GM06990 (cell line): ENCODE measurements around the gene SETD1A.

Experiments
- DNase-seq: peaks from one replicate; pipeline ENCODE4 v3.0.0-alpha.2; 2011; ENCODE audit not compliant: insufficient read length; ENCODE audit errors: extremely low read depth
- H3K27me3 ChIP-seq: replicated peaks from 2 replicates; pipeline ENCODE4 v1.6.0; 2011; ENCODE audit warnings: low read length; ENCODE audit not compliant: control insufficient read depth, insufficient read depth
- H3K36me3 ChIP-seq: 2 replicates; pipeline ENCODE4 v1.5.1; 2011; ENCODE audit warnings: low read length; ENCODE audit not compliant: control insufficient read depth, insufficient read depth
- H3K4me3 ChIP-seq: replicated peaks from 2 replicates; pipeline ENCODE4 v1.5.1; 2011; ENCODE audit warnings: low read depth, mild to moderate bottlenecking, control low read depth, low read length
- CTCF ChIP-seq: IDR thresholded peaks from 2 replicates; pipeline ENCODE4 v1.5.1; 2011; ENCODE audit warnings: low read length, control low read depth, mild to moderate bottlenecking, inconsistent platforms; ENCODE audit not compliant: insufficient read depth, poor library complexity, severe bottlenecking

The SETD1A gene

GRCh38 chr16:31025339-31025738 lies 67.8 kb downstream of the SETD1A start:
- H3K4me3 ChIP-seq, result no peak overlapping the region
- no peak for DNase-seq
- H3K36me3 ChIP-seq, result no peaks in the 10 kb centered on the region
- H3K27me3 ChIP-seq, result no peaks in the 10 kb centered on the region
- no peak for TF ChIP-seq CTCF

DNA sequence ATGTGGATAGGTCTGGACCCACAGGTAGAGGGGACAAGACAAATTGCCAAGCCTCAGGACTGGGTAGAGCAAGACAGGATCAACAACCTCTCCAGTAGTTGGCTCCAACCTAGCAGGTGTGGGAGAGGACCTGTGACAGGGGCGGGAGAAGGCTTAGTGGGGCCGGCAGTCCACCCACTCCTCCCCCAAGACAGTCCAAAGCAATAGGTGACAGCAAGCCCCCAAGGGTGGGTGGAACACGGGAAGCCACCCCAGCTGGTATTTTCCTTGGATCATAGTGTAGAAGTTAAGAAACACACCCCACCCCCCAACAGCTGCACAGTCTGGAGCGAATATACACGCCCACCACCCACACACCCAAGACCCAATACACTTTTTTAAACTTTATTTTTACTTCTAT lies 71.7 kb downstream of the SETD1A start:
- H3K27me3 ChIP-seq, result no peaks in the 10 kb centered on the region
- H3K4me3 ChIP-seq, result no peak overlapping the region
- no peak for DNase-seq
- no peaks in the 10 kb centered on the region for H3K36me3 ChIP-seq
- no peak for TF ChIP-seq CTCF

DNA sequence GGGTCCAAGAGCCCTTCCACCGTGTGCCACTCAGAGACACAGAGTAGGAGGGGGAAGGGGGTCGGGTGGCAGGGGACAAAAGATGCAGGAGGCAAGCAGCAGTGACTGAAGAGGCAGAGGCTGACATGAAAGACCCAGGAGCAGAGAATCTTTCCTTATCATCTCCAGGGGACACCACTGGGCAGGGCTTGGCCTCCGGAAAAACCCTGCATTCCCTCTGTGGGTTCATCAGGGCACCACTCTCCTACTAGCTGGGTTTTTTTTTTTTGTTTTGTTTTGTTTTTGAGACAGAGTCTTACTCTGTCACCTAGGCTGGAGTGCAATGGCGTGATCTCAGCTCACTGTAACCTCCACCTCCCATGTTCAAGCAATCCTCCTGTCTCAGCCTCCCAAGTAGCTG lies 73.7 kb downstream of the SETD1A start:
- no peak for DNase-seq
- Histone ChIP-seq H3K27me3 (no peaks in the 10 kb centered on the region), H3K4me3 (no peak overlapping the region), H3K36me3 (peaks cover under 1% of the 10 kb centered on the region; the same call in 1 of the 2 replicates)
- no peak for TF ChIP-seq CTCF

GRCh38 chr16:31032736-31033708 lies 75.5 kb downstream of the SETD1A start, which contains the start of gene STX4:
Gene STX4 (plus strand): TSS chr16:31033558. CDS start chr16:31033806, 248 bp downstream.
- Histone ChIP-seq H3K36me3 (peaks cover 9% of the 10 kb centered on the region), H3K4me3 (peak within 1 kb of the TSS; percentile 100), H3K27me3 (no peaks in the 10 kb centered on the region)
- no peak for TF ChIP-seq CTCF
- peak; percentile 92 for DNase-seq

DNA sequence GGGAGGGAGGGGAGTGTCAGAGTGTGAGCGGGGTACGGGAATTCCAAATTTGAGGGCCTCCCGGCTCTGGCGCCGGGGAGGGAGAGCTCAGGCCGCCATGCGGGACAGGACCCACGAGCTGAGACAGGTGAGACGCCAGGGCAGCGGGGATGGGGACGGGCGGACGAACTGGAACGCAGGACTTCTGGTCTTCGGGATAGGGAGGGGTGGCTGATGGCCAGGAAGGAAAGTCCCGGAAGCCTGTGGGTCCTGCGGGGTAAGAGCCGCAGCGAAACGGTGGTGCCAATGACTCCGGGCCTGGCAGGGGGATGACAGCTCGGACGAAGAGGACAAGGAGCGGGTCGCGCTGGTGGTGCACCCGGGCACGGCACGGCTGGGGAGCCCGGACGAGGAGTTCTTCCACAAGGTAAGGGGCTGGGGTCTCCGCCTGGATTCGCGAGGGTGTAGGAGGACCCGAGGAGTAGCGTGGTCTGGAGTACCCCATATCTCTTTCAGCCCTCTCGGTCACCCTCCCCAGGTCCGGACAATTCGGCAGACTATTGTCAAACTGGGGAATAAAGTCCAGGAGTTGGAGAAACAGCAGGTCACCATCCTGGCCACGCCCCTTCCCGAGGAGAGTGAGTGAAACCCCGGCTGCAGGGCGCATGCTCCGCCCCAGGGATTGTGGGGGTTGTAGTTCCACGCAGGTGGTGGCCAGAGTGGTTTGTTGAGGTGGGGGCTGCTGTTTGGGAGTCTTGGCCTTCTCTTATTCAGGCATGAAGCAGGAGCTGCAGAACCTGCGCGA lies 76.3 kb downstream of the SETD1A start:
- Histone ChIP-seq H3K27me3 (no peaks in the 10 kb centered on the region), H3K4me3 (peak overlapping the region; percentile 100), H3K36me3 (peaks cover 14% of the 10 kb centered on the region)
- DNase-seq, result peak; percentile 79
- no peak for TF ChIP-seq CTCF
